ENCODE measurements around the gene CDCA7L. TPM values are rescaled to one million over a fixed set of nuclear protein-coding genes. Genes with fewer than 3 reads are reported as not detected.

The CDCA7L gene
- total and polyA plus RNA-seq, 2 of the 13 experiments (the other 11 are each of a cell fraction or from before 2014, with no cell fraction given), result 2.7 to 4.2 TPM

DNA sequence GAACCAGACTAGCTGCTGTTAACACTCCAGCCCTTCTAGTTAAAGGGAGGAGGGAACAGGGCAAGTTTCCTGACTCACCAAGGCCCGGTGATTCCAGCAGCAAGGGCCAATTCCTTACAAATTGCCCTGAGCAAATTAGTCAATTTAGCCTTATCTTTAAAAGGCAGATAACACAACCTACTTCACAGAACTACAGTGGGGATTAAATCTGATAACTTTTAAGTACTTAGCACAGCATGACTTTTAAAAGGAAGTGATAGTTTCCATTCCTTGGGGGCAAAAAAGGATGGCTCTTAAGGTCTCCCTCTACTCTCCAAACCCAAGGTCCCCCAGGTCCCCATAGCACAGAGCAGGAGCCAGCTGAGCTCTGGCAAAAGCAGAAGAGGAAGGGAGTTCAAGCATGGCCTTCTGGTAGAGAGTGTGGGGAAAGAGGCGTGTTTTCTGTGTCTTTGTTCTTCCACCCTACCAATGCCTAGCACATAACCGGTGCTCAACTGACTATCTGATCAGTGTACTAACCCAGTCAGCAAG lies 4.0 kb downstream of the CDCA7L start:
- POLR2A ChIA-PET, result no interaction called here
- FAIRE-seq (no peak), DNase-seq (ENCODE audit: low spot score) (no peak), ATAC-seq (no peak)
- intact Hi-C loops (cut with micrococcal nuclease; ENCODE audit: unreplicated experiment) (no loop called here), in situ Hi-C loops (cut with HindIII; ENCODE audit: extremely low pct_ligation_motif_present, low pct_unique_long_range_greater_than_20kb) (no loop called here)
- CTCF ChIA-PET (ENCODE audit: low intra/inter-chr PET ratio, low total read pairs), result no interaction called here
- 0% methylated on average over 3 of the region's 3 CpGs for WGBS (ENCODE audit: low lambda C conversion rate)
- H3K4me1 ChIP-seq (ENCODE audit: insufficient read depth, low read length), result no peaks in the 10 kb centered on the region
- no peak overlapping the region for H3K4me3 ChIP-seq (replicated peaks in 1 of 3; ENCODE audit: insufficient read depth in 1 of 3, low read depth in 2 of 3, low read length in 3 of 3)
- no peak overlapping the region for H3K9ac ChIP-seq (ENCODE audit: insufficient read depth, low read depth, low read length)
- H3K27me3 ChIP-seq (ENCODE audit: control insufficient read depth in 1 of 2, insufficient read depth in 2 of 2, low read length in 2 of 2), result peaks cover 0 to 7% of the 10 kb centered on the region in 2 experiments; a peak in 1 of 5 replicates
- H2AFZ ChIP-seq (ENCODE audit: low read length), result no peak overlapping the region
- H3K36me3 ChIP-seq (replicated peaks in 1 of 2; ENCODE audit: control insufficient read depth in 1 of 2, insufficient read depth in 2 of 2, low read length in 2 of 2), result no peaks in the 10 kb centered on the region
- no peaks in the 10 kb centered on the region for H3K9me3 ChIP-seq (ENCODE audit: low read length)
- BruUV-seq (replicated peaks), result no TSS peak
- H3K4me2 ChIP-seq (ENCODE audit: low read depth, low read length), result no peak overlapping the region
- H3K79me2 ChIP-seq (ENCODE audit: insufficient read depth, low read length), result no peaks in the 10 kb centered on the region
- no peaks in the 10 kb centered on the region for H4K20me1 ChIP-seq (ENCODE audit: insufficient read depth, low read length)
- no peak overlapping the region for H3K27ac ChIP-seq (ENCODE audit: extremely low read length, insufficient read depth, low read length)
- TF ChIP-seq, protein P1, sequence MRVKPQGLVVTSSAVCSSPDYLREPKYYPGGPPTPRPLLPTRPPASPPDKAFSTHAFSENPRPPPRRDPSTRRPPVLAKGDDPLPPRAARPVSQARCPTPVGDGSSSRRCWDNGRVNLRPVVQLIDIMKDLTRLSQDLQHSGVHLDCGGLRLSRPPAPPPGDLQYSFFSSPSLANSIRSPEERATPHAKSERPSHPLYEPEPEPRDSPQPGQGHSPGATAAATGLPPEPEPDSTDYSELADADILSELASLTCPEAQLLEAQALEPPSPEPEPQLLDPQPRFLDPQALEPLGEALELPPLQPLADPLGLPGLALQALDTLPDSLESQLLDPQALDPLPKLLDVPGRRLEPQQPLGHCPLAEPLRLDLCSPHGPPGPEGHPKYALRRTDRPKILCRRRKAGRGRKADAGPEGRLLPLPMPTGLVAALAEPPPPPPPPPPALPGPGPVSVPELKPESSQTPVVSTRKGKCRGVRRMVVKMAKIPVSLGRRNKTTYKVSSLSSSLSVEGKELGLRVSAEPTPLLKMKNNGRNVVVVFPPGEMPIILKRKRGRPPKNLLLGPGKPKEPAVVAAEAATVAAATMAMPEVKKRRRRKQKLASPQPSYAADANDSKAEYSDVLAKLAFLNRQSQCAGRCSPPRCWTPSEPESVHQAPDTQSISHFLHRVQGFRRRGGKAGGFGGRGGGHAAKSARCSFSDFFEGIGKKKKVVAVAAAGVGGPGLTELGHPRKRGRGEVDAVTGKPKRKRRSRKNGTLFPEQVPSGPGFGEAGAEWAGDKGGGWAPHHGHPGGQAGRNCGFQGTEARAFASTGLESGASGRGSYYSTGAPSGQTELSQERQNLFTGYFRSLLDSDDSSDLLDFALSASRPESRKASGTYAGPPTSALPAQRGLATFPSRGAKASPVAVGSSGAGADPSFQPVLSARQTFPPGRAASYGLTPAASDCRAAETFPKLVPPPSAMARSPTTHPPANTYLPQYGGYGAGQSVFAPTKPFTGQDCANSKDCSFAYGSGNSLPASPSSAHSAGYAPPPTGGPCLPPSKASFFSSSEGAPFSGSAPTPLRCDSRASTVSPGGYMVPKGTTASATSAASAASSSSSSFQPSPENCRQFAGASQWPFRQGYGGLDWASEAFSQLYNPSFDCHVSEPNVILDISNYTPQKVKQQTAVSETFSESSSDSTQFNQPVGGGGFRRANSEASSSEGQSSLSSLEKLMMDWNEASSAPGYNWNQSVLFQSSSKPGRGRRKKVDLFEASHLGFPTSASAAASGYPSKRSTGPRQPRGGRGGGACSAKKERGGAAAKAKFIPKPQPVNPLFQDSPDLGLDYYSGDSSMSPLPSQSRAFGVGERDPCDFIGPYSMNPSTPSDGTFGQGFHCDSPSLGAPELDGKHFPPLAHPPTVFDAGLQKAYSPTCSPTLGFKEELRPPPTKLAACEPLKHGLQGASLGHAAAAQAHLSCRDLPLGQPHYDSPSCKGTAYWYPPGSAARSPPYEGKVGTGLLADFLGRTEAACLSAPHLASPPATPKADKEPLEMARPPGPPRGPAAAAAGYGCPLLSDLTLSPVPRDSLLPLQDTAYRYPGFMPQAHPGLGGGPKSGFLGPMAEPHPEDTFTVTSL (CRISPR knock-in tag; IDR thresholded peaks at IDR 0.05; ENCODE audit: borderline replicate concordance), result no peak
- TF ChIP-seq ARHGAP35 (CRISPR knock-in tag; IDR thresholded peaks at IDR 0.05; ENCODE audit: borderline replicate concordance), result no peak
- no peak for TF ChIP-seq SP140L (CRISPR knock-in tag; IDR thresholded peaks at IDR 0.05; ENCODE audit: borderline replicate concordance)
- TF ChIP-seq, protein P2, sequence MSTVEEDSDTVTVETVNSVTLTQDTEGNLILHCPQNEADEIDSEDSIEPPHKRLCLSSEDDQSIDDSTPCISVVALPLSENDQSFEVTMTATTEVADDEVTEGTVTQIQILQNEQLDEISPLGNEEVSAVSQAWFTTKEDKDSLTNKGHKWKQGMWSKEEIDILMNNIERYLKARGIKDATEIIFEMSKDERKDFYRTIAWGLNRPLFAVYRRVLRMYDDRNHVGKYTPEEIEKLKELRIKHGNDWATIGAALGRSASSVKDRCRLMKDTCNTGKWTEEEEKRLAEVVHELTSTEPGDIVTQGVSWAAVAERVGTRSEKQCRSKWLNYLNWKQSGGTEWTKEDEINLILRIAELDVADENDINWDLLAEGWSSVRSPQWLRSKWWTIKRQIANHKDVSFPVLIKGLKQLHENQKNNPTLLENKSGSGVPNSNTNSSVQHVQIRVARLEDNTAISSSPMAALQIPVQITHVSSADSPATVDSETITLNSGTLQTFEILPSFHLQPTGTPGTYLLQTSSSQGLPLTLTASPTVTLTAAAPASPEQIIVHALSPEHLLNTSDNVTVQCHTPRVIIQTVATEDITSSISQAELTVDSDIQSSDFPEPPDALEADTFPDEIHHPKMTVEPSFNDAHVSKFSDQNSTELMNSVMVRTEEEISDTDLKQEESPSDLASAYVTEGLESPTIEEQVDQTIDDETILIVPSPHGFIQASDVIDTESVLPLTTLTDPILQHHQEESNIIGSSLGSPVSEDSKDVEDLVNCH (CRISPR knock-in tag; IDR thresholded peaks at IDR 0.05), result no peak
- no peak for TF ChIP-seq KAT7 (CRISPR knock-in tag; IDR thresholded peaks at IDR 0.05; ENCODE audit: borderline replicate concordance)
- no peak for TF ChIP-seq HMG20A (CRISPR knock-in tag; IDR thresholded peaks at IDR 0.05; ENCODE audit: borderline replicate concordance)
- TF ChIP-seq ZNF33A (CRISPR knock-in tag; IDR thresholded peaks at IDR 0.05; ENCODE audit: borderline replicate concordance), result no peak
- no peak for TF ChIP-seq MYC (CRISPR knock-in tag; IDR thresholded peaks at IDR 0.05; ENCODE audit: borderline replicate concordance)
- TF ChIP-seq ZKSCAN1 (IDR thresholded peaks at IDR 0.05; ENCODE audit: low read length), result no peak
- TF ChIP-seq MED1 (CRISPR knock-in tag; IDR thresholded peaks at IDR 0.05), result no peak
- no peak for TF ChIP-seq NFATC3 (CRISPR knock-in tag; IDR thresholded peaks at IDR 0.05)
- TF ChIP-seq, protein P3, sequence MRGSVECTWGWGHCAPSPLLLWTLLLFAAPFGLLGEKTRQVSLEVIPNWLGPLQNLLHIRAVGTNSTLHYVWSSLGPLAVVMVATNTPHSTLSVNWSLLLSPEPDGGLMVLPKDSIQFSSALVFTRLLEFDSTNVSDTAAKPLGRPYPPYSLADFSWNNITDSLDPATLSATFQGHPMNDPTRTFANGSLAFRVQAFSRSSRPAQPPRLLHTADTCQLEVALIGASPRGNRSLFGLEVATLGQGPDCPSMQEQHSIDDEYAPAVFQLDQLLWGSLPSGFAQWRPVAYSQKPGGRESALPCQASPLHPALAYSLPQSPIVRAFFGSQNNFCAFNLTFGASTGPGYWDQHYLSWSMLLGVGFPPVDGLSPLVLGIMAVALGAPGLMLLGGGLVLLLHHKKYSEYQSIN (CRISPR knock-in tag; IDR thresholded peaks at IDR 0.05; ENCODE audit: borderline replicate concordance), result no peak
